Ovary (tissue), 9 donors: Measurements from ENCODE around the gene CDS1. TPM values are rescaled to one million over a fixed set of nuclear protein-coding genes. Genes with fewer than 3 reads are reported as not detected.
"Not testable (repeated sequence)": the region's sequence is repeated elsewhere in the genome, so short reads cannot be mapped to it uniquely, and the experiment has no call there.

Source experiments
- DNase-seq, 5 donors: peaks; one replicate each; pipeline ENCODE4 v3.0.0-alpha.2; 2019 to 2020
- H3K27ac ChIP-seq, 2 donors: fragments of 200-600 bp; one replicate each; pipeline versions ENCODE4 v1.5.1 to v1.8.0; 2019 to 2022
- H3K27me3 ChIP-seq: fragments of 200-600 bp; one replicate; pipeline ENCODE4 v1.8.0; 2022
- H3K36me3 ChIP-seq: fragments of 200-600 bp; sonication (generic); one replicate; pipeline ENCODE4 v1.5.1; 2019
- H3K4me1 ChIP-seq: one replicate; pipeline ENCODE4 v1.8.1; 2013; ENCODE audit warnings: mild to moderate bottlenecking, moderate library complexity; ENCODE audit not compliant: insufficient read depth
- H3K4me3 ChIP-seq: fragments of 200-600 bp; sonication (generic); one replicate; pipeline ENCODE4 v1.5.1; 2017
- H3K9me3 ChIP-seq, 2 donors: fragments of 200-600 bp in 1 of 2; sonication (generic) in 1 of 2; one replicate each; pipeline versions ENCODE4 v1.5.1 to v1.8.1; 2013 to 2019; ENCODE audit warnings: mild to moderate bottlenecking in 1 of 2, moderate library complexity in 1 of 2
- CTCF ChIP-seq, 3 donors: fragments of 450-650 bp in 2 of 3; fragments of 200-600 bp in 1 of 3; IDR thresholded peaks; one replicate each; pipeline versions ENCODE4 v1.5.1 to v1.8.0; 2016 to 2022; ENCODE audit warnings: antibody characterized with exemption in 3 of 3, mild to moderate bottlenecking in 1 of 3
- EP300 ChIP-seq: sonication (generic); formaldehyde crosslinking; IDR thresholded peaks from one replicate; pipeline ENCODE4 v1.6.1; 2017; ENCODE audit warnings: antibody characterized with exemption
- POLR2A ChIP-seq: fragments of 450-650 bp; IDR thresholded peaks from one replicate; pipeline ENCODE4 v1.6.1; 2017; ENCODE audit warnings: antibody characterized with exemption, mild to moderate bottlenecking, moderate library complexity
- WGBS, 3 donors: extraction: QIAGEN DNeasy Blood & Tissue Kit in 1 of 3; methylation state at CpG; one replicate each; pipeline versions ENCODE4 v1.1.5 to v1.1.7; 2013 to 2017; 5-methylcytosine and 5-hydroxymethylcytosine counted together
- intact Hi-C, 4 donors: fragments of 100-400 bp; cut with DNase I; formaldehyde crosslinking; loops; one replicate each; pipeline versions ENCODE4 v1.11.0 to v1.15.1; 2022 to 2023
- polyA plus RNA-seq, 2 donors: library from polyadenylated mRNA; stranded (reverse); fragments of 200-250 nt in 1 of 2; fragments of 350-450 nt in 1 of 2; fragmentation: Illumina TruSeq in 1 of 2; extraction: RNeasy Lipid Tissue Mini Kit (QIAGEN cat#74804) in 1 of 2; gene quantifications; one replicate each; pipeline ENCODE4 v1.2.3, GENCODE V29; 2013 to 2014
- total RNA-seq, 7 donors: library from RNA; depleted of rRNA in 2 of 7; stranded (reverse); fragments of >200 nt in 2 of 7; fragmentation: NEBNext Ultra II Directional in 3 of 7; extraction: Animal tissue kit (Norgen Biotek cat#: 25700) in 3 of 7; gene quantifications; one replicate each; pipeline versions ENCODE4 v1.1.0 to v1.2.4, GENCODE V29; 2016 to 2023
- donor health status: DM: no; HTN: no; CAD: no; lungs with moderate emphysema.
- donor health status: DM: no; HTN: no; CAD: no.
- donor health status: Bipolar disorder and iron deficiency.
- donor health status: DM: yes; HTN: yes; CAD: no.
- donor health status: DM: no; HTN: no; CAD: no.
- donor health status: DM: yes; HTN: yes; CAD: no.

CDS1 gene
- total and polyA plus RNA-seq, 9 donors, result 2.7 to 28.0 (median 7.7) TPM

GRCh38 chr4:84652478-84652877 is 69.6 kb downstream of the CDS1 start:
- no peak overlapping the region for H3K27ac ChIP-seq
- no peak overlapping the region for H3K4me3 ChIP-seq
- intact Hi-C loops, result no loop called here
- no peak for DNase-seq
- H3K36me3 ChIP-seq, result no peaks in the 10 kb centered on the region
- no peaks in the 10 kb centered on the region for H3K4me1 ChIP-seq
- no peaks in the 10 kb centered on the region for H3K9me3 ChIP-seq
- H3K27me3 ChIP-seq, result no peaks in the 10 kb centered on the region
- 93 to 96% (median 94%) methylated on average over 4 of the region's 4 CpGs for WGBS, 3 donors
- TF ChIP-seq POLR2A (no peak), EP300 (no peak), CTCF (IDR thresholded peaks at IDR 0.05) (no peak)

- no peaks in the 10 kb centered on the region for H3K36me3 ChIP-seq
- peaks cover 6% of the 10 kb centered on the region for H3K4me1 ChIP-seq
- DNase-seq, result no peak
- no peak for TF ChIP-seq POLR2A
- TF ChIP-seq CTCF (IDR thresholded peaks at IDR 0.05), result no peak
- TF ChIP-seq EP300, result no peak
- H3K9me3 ChIP-seq, result no peaks in the 10 kb centered on the region
- WGBS, 3 donors, result 82 to 94% (median 90%) methylated on average over 3 of the region's 3 CpGs
- H3K27ac ChIP-seq, result no peak overlapping the region
- no peaks in the 10 kb centered on the region for H3K27me3 ChIP-seq
- no peak overlapping the region for H3K4me3 ChIP-seq
- intact Hi-C loops, result no loop called here
Measured at GRCh38 chr4:84660606-84661005, 77.7 kb downstream of the CDS1 start.

GRCh38 chr4:84661191-84661939 is 78.4 kb downstream of the CDS1 start:
- intact Hi-C loops, result no loop called here
- Histone ChIP-seq H3K36me3 (no peaks in the 10 kb centered on the region), H3K4me3 (no peak overlapping the region), H3K27ac (no peak overlapping the region), H3K27me3 (no peaks in the 10 kb centered on the region), H3K4me1 (peaks cover 6% of the 10 kb centered on the region), H3K9me3 (no peaks in the 10 kb centered on the region)
- no peak for DNase-seq
- TF ChIP-seq EP300 (no peak), POLR2A (no peak), CTCF (IDR thresholded peaks at IDR 0.05) (no peak)
- 6 to 25% (median 9%) methylated on average over 4 of the region's 4 CpGs for WGBS, 3 donors

- H3K27ac ChIP-seq, intact Hi-C loops, H3K4me3 ChIP-seq, DNase-seq, H3K27me3 ChIP-seq, H3K9me3 ChIP-seq, H3K36me3 ChIP-seq, H3K4me1 ChIP-seq: not testable (repeated sequence)
- WGBS, 3 donors, result 96 to 99% (median 99%) methylated on average over 19 of the region's 19 CpGs
Measured at GRCh38 chr4:84664767-84665166, 81.8 kb downstream of the CDS1 start.

GRCh38 chr4:84666439-84666838 is 83.5 kb downstream of the CDS1 start:
- 94 to 100% (median 97%) methylated on average over 1 of the region's 1 CpG for WGBS, 3 donors

More at GRCh38 chr4:84666439-84666838, 83.5 kb downstream of the CDS1 start:
- TF ChIP-seq POLR2A (no peak), CTCF (IDR thresholded peaks at IDR 0.05) (no peak), EP300 (no peak)
- H3K36me3 ChIP-seq, result no peaks in the 10 kb centered on the region
- no peaks in the 10 kb centered on the region for H3K27me3 ChIP-seq
- no peak overlapping the region for H3K27ac ChIP-seq
- intact Hi-C loops, result no loop called here
- H3K4me1 ChIP-seq, result peaks cover 2% of the 10 kb centered on the region
- no peak for DNase-seq
- no peaks in the 10 kb centered on the region for H3K9me3 ChIP-seq
- H3K4me3 ChIP-seq, result no peak overlapping the region
